Neural cell (in vitro differentiated cells): Measurements from ENCODE around the gene IFNA7. TPM values are rescaled to one million over a fixed set of nuclear protein-coding genes. Genes with fewer than 3 reads are reported as not detected.
"Not testable (repeated sequence)": the region's sequence is repeated elsewhere in the genome, so short reads cannot be mapped to it uniquely, and the experiment has no call there.

Source experiments
- H2AFZ ChIP-seq: fragments of 200-600, 300-800 bp; sonication (generic), shearing (Covaris generic); 2 replicates; pipeline ENCODE4 v1.6.0; 2014; ENCODE audit warnings: low read depth, mild to moderate bottlenecking, antibody characterized with exemption, low read length, moderate library complexity
- H3F3A ChIP-seq: fragments of 200-600 bp; shearing (Covaris generic); 2 replicates; pipeline ENCODE4 v1.6.1; 2016; ENCODE audit warnings: mild to moderate bottlenecking, moderate library complexity, mixed read lengths, antibody characterized with exemption, low read length; ENCODE audit not compliant: insufficient read depth, poor library complexity, severe bottlenecking
- H3K27ac ChIP-seq: fragments of 200-600, 300-800 bp; sonication (generic), shearing (Covaris generic); 2 replicates; pipeline ENCODE4 v1.5.1; 2014; ENCODE audit warnings: mild to moderate bottlenecking, low read length, moderate library complexity
- H3K27me3 ChIP-seq: fragments of 300-800, 200-600 bp; sonication (generic), shearing (Covaris generic); 2 replicates; pipeline ENCODE4 v1.6.0; 2014; ENCODE audit warnings: mild to moderate bottlenecking, low read depth, low read length, moderate library complexity; ENCODE audit not compliant: insufficient read depth
- H3K36me3 ChIP-seq: fragments of 300-800, 200-600 bp; sonication (generic), shearing (Covaris generic); 2 replicates; pipeline ENCODE4 v1.5.1; 2014; ENCODE audit warnings: mild to moderate bottlenecking, antibody characterized with exemption, low read length, moderate library complexity; ENCODE audit not compliant: insufficient read depth
- H3K4me2 ChIP-seq: fragments of 300-800, 200-600 bp; sonication (generic), shearing (Covaris generic); 2 replicates; pipeline ENCODE4 v1.6.0; 2014; ENCODE audit warnings: mild to moderate bottlenecking, low read length
- H3K4me3 ChIP-seq: fragments of 300-800, 200-600 bp; sonication (generic), shearing (Covaris generic); 2 replicates; pipeline ENCODE4 v1.5.1; 2014; ENCODE audit warnings: mild to moderate bottlenecking, low read length, moderate library complexity
- H3K79me2 ChIP-seq: fragments of 200-600 bp; shearing (Covaris generic); replicated peaks from 2 replicates; pipeline ENCODE4 v1.6.0; 2014; ENCODE audit warnings: mild to moderate bottlenecking, low read length, moderate library complexity; ENCODE audit not compliant: insufficient read depth
- H3K9ac ChIP-seq: fragments of 300-800, 200-600 bp; sonication (generic), shearing (Covaris generic); 2 replicates; pipeline ENCODE4 v1.6.1; 2016; ENCODE audit warnings: mild to moderate bottlenecking, low read length, mixed read lengths
- H3K9me2 ChIP-seq: fragments of 200-600 bp; shearing (Covaris generic); 2 replicates; pipeline ENCODE4 v1.6.1; 2016; ENCODE audit warnings: mild to moderate bottlenecking, low read length, mixed read lengths; ENCODE audit not compliant: insufficient read depth
- H3K9me3 ChIP-seq: fragments of 200-600, 300-800 bp; sonication (generic), shearing (Covaris generic); 2 replicates; pipeline ENCODE4 v1.6.1; 2016; ENCODE audit warnings: mild to moderate bottlenecking, mixed run types, low read length, moderate library complexity, mixed read lengths
- H4K20me1 ChIP-seq: fragments of 200-600 bp; shearing (Covaris generic); 2 replicates; pipeline ENCODE4 v1.6.1; 2016; ENCODE audit warnings: mild to moderate bottlenecking, mixed run types; ENCODE audit not compliant: insufficient read depth
- EP300 ChIP-seq: fragments of 450-650 bp; conservative IDR thresholded peaks from 2 replicates; pipeline ENCODE4 v1.6.1; 2014; ENCODE audit warnings: antibody characterized with exemption, mild to moderate bottlenecking, moderate library complexity; ENCODE audit not compliant: poor library complexity, severe bottlenecking
- EZH2 ChIP-seq: fragments of 200-600, 300-800 bp; shearing (Covaris generic), sonication (generic); IDR thresholded peaks from 2 replicates; pipeline ENCODE4 v1.6.1; 2014; ENCODE audit warnings: antibody characterized with exemption, low read length, borderline replicate concordance, mild to moderate bottlenecking; ENCODE audit not compliant: insufficient read depth, poor library complexity, severe bottlenecking
- MXI1 ChIP-seq: fragments of 450-650 bp; conservative IDR thresholded peaks from 2 replicates; pipeline ENCODE4 v1.6.1; 2014; ENCODE audit warnings: antibody characterized with exemption, mild to moderate bottlenecking; ENCODE audit not compliant: poor library complexity, severe bottlenecking
- POLR2AphosphoS5 ChIP-seq: IDR thresholded peaks from 2 replicates; pipeline ENCODE4 v1.6.1; 2012
- RAD21 ChIP-seq: fragments of 450-650 bp; conservative IDR thresholded peaks from 2 replicates; pipeline ENCODE4 v1.6.1; 2014; ENCODE audit warnings: antibody characterized with exemption, mild to moderate bottlenecking, moderate library complexity
- SMC3 ChIP-seq: fragments of 450-650 bp; conservative IDR thresholded peaks from 2 replicates; pipeline ENCODE4 v1.6.1; 2014; ENCODE audit warnings: antibody characterized with exemption, mild to moderate bottlenecking, moderate library complexity; ENCODE audit not compliant: poor library complexity
- TAF1 ChIP-seq: IDR thresholded peaks from 2 replicates; pipeline ENCODE4 v1.6.1; 2012; ENCODE audit warnings: low read depth
- polyA plus RNA-seq: library from polyadenylated mRNA; depleted of rRNA; stranded (reverse); fragments of >200 nt; gene quantifications from 2 replicates; pipeline ENCODE4 v1.2.3, GENCODE V29; 2014
- TF ChIP-seq, protein P1 (sequence below): fragments of 450-650 bp; IDR thresholded peaks from 2 replicates; pipeline ENCODE4 v1.5.1; 2014; ENCODE audit warnings: antibody characterized with exemption, mild to moderate bottlenecking, moderate library complexity; ENCODE audit not compliant: poor library complexity, severe bottlenecking
- TF ChIP-seq, protein P2 (sequence below): IDR thresholded peaks from 2 replicates; pipeline ENCODE4 v1.6.1; 2012; ENCODE audit warnings: borderline replicate concordance

The IFNA7 gene
- polyA plus RNA-seq, 1 donor from 2014 or later: not detected

DNA sequence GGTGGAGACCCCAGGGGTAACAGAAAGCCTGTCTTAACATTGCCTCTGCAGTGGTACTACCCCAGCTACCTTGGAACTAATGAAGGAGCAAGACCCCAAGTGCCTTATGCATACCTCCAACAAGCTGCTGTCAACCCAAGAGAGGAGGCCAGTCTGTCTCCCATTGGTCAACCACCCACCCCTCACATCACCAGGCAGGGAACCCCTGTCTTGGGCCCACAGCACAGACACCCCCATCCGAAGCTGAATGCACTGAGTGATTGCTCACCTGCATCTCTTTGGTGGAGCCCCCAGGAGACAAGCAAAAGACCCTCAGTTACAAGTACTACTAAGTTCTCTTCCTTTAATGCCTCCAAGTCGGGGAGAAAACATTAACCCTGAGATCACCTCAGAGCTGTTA, 10.2 kb upstream of the IFNA7 start:
- H3K9me2 ChIP-seq, H3K27me3 ChIP-seq, H3K79me2 ChIP-seq, H3K9ac ChIP-seq, H3F3A ChIP-seq, H3K27ac ChIP-seq, H3K4me3 ChIP-seq, H4K20me1 ChIP-seq, H3K4me2 ChIP-seq, H3K36me3 ChIP-seq, H3K9me3 ChIP-seq, H2AFZ ChIP-seq: not testable (repeated sequence)

DNA sequence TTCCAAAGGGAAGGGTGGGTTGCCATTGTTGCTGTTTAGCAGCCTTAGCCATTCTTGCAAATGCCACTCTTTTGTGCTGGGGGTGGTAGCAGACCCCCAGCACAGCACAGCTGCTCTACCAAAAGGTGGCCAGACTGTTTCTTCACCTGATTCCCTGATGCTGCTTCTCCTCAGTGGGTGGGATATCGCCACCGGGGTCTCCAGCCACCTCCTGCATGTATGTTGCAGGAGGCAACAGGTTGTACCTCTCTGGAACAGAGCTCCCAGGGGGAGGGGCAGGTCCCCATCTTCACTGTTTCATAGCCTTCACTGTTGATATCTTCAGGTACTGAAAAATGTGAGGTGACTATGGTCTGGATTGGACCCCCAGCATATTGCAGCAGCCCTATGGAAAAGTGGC, 8.8 kb upstream of the IFNA7 start:
- H3K9me3 ChIP-seq, H3K4me2 ChIP-seq, H3K27ac ChIP-seq, H2AFZ ChIP-seq, H3F3A ChIP-seq, H4K20me1 ChIP-seq, H3K27me3 ChIP-seq, H3K36me3 ChIP-seq, H3K9ac ChIP-seq, H3K4me3 ChIP-seq, H3K79me2 ChIP-seq, H3K9me2 ChIP-seq: not testable (repeated sequence)

DNA sequence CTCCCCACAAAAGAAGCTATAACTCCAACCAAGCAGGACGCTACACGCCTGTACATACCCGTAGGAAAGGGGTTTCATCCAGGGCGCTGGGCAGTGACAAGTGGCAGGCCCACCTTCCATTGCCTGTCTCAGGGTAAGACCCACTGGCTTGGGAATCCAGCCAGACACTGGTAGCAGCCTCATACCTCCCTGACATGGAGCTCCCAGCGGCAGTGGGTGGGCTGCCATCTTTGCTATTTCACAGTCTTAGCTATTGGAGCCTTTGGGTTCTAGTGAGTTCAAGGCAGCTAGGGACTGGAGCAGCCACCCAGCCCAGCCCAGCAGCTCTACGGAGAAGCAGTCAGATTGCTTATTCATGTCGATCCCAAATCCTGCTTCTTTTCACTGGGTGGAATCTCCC, 8.3 kb upstream of the IFNA7 start:
- no peaks in the 10 kb centered on the region for H3K27me3 ChIP-seq
- H3K27ac ChIP-seq: no peak overlapping the region

DNA sequence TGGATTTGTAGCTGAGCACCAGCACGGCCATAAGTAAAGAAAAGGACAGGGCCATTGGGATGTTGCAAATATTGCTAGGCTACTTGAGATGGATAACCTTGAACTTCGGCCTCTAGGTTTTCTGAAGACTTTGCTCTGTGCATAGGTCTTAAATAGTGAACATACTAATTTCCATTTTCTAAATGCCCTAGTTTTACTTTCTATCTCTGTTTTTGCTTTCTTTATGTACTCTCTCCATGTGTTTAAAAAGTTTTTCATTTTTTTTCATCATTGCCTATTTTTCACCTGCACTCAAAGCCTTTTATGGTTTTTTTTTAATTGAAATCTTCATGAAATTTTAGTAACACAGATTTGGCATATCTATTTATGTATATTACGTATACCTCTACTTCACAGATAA, 5.0 kb upstream of the IFNA7 start, which contains the start of gene IFNA10:
Gene IFNA10 (minus strand): TSS at position 101 of the 400 bp plus-strand sequence. CDS start 46 bp downstream, at position 55.
- H3K9ac ChIP-seq, H2AFZ ChIP-seq, H3K9me2 ChIP-seq, H3K27ac ChIP-seq, H3K4me2 ChIP-seq, H3K4me3 ChIP-seq, H3K9me3 ChIP-seq, H3K36me3 ChIP-seq, H4K20me1 ChIP-seq, H3K27me3 ChIP-seq, H3K79me2 ChIP-seq, H3F3A ChIP-seq: not testable (repeated sequence)

More for the DNA sequence above, 8.3 kb upstream of the IFNA7 start:
- Histone ChIP-seq H3K4me3 (no peak overlapping the region), H3K4me2 (no peak overlapping the region), H3K79me2 (no peaks in the 10 kb centered on the region), H3F3A (no peaks in the 10 kb centered on the region), H4K20me1 (no peaks in the 10 kb centered on the region), H3K9me3 (no peaks in the 10 kb centered on the region), H3K9me2 (no peaks in the 10 kb centered on the region), H2AFZ (no peak overlapping the region), H3K9ac (no peak overlapping the region), H3K36me3 (no peaks in the 10 kb centered on the region)
- TF ChIP-seq SMC3 (no peak), EP300 (no peak), TAF1 (no peak), MXI1 (no peak), POLR2AphosphoS5 (no peak), EZH2 (no peak), RAD21 (no peak)
- TF ChIP-seq, protein P1, sequence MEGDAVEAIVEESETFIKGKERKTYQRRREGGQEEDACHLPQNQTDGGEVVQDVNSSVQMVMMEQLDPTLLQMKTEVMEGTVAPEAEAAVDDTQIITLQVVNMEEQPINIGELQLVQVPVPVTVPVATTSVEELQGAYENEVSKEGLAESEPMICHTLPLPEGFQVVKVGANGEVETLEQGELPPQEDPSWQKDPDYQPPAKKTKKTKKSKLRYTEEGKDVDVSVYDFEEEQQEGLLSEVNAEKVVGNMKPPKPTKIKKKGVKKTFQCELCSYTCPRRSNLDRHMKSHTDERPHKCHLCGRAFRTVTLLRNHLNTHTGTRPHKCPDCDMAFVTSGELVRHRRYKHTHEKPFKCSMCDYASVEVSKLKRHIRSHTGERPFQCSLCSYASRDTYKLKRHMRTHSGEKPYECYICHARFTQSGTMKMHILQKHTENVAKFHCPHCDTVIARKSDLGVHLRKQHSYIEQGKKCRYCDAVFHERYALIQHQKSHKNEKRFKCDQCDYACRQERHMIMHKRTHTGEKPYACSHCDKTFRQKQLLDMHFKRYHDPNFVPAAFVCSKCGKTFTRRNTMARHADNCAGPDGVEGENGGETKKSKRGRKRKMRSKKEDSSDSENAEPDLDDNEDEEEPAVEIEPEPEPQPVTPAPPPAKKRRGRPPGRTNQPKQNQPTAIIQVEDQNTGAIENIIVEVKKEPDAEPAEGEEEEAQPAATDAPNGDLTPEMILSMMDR: no peak
- TF ChIP-seq, protein P2, sequence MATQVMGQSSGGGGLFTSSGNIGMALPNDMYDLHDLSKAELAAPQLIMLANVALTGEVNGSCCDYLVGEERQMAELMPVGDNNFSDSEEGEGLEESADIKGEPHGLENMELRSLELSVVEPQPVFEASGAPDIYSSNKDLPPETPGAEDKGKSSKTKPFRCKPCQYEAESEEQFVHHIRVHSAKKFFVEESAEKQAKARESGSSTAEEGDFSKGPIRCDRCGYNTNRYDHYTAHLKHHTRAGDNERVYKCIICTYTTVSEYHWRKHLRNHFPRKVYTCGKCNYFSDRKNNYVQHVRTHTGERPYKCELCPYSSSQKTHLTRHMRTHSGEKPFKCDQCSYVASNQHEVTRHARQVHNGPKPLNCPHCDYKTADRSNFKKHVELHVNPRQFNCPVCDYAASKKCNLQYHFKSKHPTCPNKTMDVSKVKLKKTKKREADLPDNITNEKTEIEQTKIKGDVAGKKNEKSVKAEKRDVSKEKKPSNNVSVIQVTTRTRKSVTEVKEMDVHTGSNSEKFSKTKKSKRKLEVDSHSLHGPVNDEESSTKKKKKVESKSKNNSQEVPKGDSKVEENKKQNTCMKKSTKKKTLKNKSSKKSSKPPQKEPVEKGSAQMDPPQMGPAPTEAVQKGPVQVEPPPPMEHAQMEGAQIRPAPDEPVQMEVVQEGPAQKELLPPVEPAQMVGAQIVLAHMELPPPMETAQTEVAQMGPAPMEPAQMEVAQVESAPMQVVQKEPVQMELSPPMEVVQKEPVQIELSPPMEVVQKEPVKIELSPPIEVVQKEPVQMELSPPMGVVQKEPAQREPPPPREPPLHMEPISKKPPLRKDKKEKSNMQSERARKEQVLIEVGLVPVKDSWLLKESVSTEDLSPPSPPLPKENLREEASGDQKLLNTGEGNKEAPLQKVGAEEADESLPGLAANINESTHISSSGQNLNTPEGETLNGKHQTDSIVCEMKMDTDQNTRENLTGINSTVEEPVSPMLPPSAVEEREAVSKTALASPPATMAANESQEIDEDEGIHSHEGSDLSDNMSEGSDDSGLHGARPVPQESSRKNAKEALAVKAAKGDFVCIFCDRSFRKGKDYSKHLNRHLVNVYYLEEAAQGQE: no peak
